Neural progenitor cell (in vitro differentiated cells): ENCODE results near the gene STARD10.

ENCODE experiments used
- EZH2 ChIP-seq: fragments of 200-600 bp; sonication (generic); IDR thresholded peaks from 2 replicates; pipeline ENCODE4 v1.6.1; 2017; ENCODE audit warnings: antibody characterized with exemption, mild to moderate bottlenecking, moderate library complexity
- EZH2phosphoT487 ChIP-seq: fragments of 200-600 bp; sonication (generic); IDR thresholded peaks from 2 replicates; pipeline ENCODE4 v1.6.1; 2017; ENCODE audit warnings: antibody characterized with exemption
- TF ChIP-seq, protein P1 (sequence below): fragments of 200-600 bp; sonication (generic); IDR thresholded peaks from 2 replicates; pipeline ENCODE4 v1.5.1; 2017; ENCODE audit warnings: antibody characterized with exemption, mild to moderate bottlenecking

- TF ChIP-seq EZH2: no peak
- TF ChIP-seq, protein P1, sequence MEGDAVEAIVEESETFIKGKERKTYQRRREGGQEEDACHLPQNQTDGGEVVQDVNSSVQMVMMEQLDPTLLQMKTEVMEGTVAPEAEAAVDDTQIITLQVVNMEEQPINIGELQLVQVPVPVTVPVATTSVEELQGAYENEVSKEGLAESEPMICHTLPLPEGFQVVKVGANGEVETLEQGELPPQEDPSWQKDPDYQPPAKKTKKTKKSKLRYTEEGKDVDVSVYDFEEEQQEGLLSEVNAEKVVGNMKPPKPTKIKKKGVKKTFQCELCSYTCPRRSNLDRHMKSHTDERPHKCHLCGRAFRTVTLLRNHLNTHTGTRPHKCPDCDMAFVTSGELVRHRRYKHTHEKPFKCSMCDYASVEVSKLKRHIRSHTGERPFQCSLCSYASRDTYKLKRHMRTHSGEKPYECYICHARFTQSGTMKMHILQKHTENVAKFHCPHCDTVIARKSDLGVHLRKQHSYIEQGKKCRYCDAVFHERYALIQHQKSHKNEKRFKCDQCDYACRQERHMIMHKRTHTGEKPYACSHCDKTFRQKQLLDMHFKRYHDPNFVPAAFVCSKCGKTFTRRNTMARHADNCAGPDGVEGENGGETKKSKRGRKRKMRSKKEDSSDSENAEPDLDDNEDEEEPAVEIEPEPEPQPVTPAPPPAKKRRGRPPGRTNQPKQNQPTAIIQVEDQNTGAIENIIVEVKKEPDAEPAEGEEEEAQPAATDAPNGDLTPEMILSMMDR: no peak
- TF ChIP-seq EZH2phosphoT487: no peak
Observed at GRCh38 chr11:72740060-72740424, 53.8 kb downstream of the STARD10 start.
